Smooth muscle cell of the umbilical artery (primary cell): ENCODE results near the gene MORF4L1. TPM values are rescaled to one million over a fixed set of nuclear protein-coding genes. Genes with fewer than 3 reads are reported as not detected.

Source experiments
- total RNA-seq: library from RNA; depleted of rRNA; stranded (reverse); fragments of >200 nt; gene quantifications from 2 replicates; pipeline ENCODE4 v1.2.3, GENCODE V29; 2014

MORF4L1 gene
- 322 and 497 TPM in 2 replicates for total RNA-seq

GRCh38 chr15:78872155-78872971, at the start of gene MORF4L1:
Gene MORF4L1, plus strand, starts transcription at chr15:78872890. Its CDS starts 128 bp downstream, at chr15:78873018.

GRCh38 chr15:78944669-78945407, 72.1 kb downstream of the MORF4L1 start, which contains the start of gene CTSH:
Gene CTSH, minus strand, starts transcription at chr15:78945046. Its CDS starts 65 bp downstream, at chr15:78944981.

Other genes with a start within 250 kb of the MORF4L1 start
- not detected in 2 replicates for gene CHRNB4, start 231.7 kb upstream of the MORF4L1 start, total RNA-seq
- 7.7 and 12.6 TPM in 2 replicates for gene ADAMTS7, start 61.4 kb upstream of the MORF4L1 start, total RNA-seq
- gene CTSH, start 72.2 kb downstream of the MORF4L1 start, total RNA-seq: 3.9 and 5.0 TPM in 2 replicates
- not detected in 2 replicates for gene RASGRF1, start 217.9 kb downstream of the MORF4L1 start, total RNA-seq